Measurements from ENCODE around the gene AUTS2. TPM values are rescaled to one million over a fixed set of nuclear protein-coding genes. Genes with fewer than 3 reads are reported as not detected.

The AUTS2 gene
- polyA plus RNA-seq, 1 donor (not counting 4 experiments of a cell fraction or from before 2014, with no cell fraction given) = 4.7 TPM

GRCh38 chr7:70031245-70031644, 433.0 kb downstream of the AUTS2 start:
- H3K27me3 ChIP-seq (ENCODE audit: control insufficient read depth, extremely low read depth, insufficient read depth, low read length) = no peaks in the 10 kb centered on the region
- no peak for TF ChIP-seq CTCF (optimal IDR thresholded peaks at IDR 0.05 in 1 of 3, IDR thresholded peaks at IDR 0.05 in 1 of 3, conservative IDR thresholded peaks at IDR 0.05 in 1 of 3; ENCODE audit: extremely low read depth in 1 of 3, insufficient read depth in 2 of 3, low read length in 3 of 3)
- no peak for TF ChIP-seq EZH2 (IDR thresholded peaks at IDR 0.05; ENCODE audit: low read length)
- H3K79me2 ChIP-seq (ENCODE audit: control insufficient read depth, insufficient read depth, low read length) = no peaks in the 10 kb centered on the region
- no peaks in the 10 kb centered on the region for H3K9me3 ChIP-seq (ENCODE audit: control insufficient read depth, low read depth, low read length)
- H3K4me1 ChIP-seq (ENCODE audit: control insufficient read depth, extremely low read depth, insufficient read depth, low read length) = no peaks in the 10 kb centered on the region
- H3K9ac ChIP-seq (ENCODE audit: control insufficient read depth, extremely low read depth, insufficient read depth, low read length) = no peak overlapping the region
- H4K20me1 ChIP-seq (ENCODE audit: control insufficient read depth, extremely low read depth, insufficient read depth, low read length) = no peaks in the 10 kb centered on the region
- dilution Hi-C loops (cut with MboI; ENCODE audit: extremely low pct_ligation_motif_present, low sequenced_read_pairs) = no loop called here
- no peak overlapping the region for H3K27ac ChIP-seq (ENCODE audit: control insufficient read depth, insufficient read depth, low read length)
- H3K4me3 ChIP-seq (ENCODE audit: control insufficient read depth in 2 of 3, extremely low read depth in 1 of 3, insufficient read depth in 2 of 3, low read depth in 1 of 3, low read length in 3 of 3) = no peak overlapping the region
- H2AFZ ChIP-seq (ENCODE audit: control insufficient read depth, low read length) = no peak overlapping the region
- H3K4me2 ChIP-seq (ENCODE audit: control insufficient read depth, extremely low read depth, insufficient read depth, low read depth, low read length) = no peak overlapping the region
- H3K36me3 ChIP-seq (ENCODE audit: control insufficient read depth in 2 of 2, extremely low read depth in 1 of 2, insufficient read depth in 2 of 2, low read length in 2 of 2) = no peaks in the 10 kb centered on the region
- no peaks in the 10 kb centered on the region for H3K9me1 ChIP-seq (ENCODE audit: control insufficient read depth, extremely low read depth, insufficient read depth, low read length)
- DNase-seq (ENCODE audit: low read depth, low spot score) (no peak), FAIRE-seq (no peak)

GRCh38 chr7:70032649-70033048, 434.4 kb downstream of the AUTS2 start:
- dilution Hi-C loops (cut with MboI; ENCODE audit: extremely low pct_ligation_motif_present, low sequenced_read_pairs) = no loop called here
- Histone ChIP-seq H3K4me1 (ENCODE audit: control insufficient read depth, extremely low read depth, insufficient read depth, low read length) (no peaks in the 10 kb centered on the region), H3K9me1 (ENCODE audit: control insufficient read depth, extremely low read depth, insufficient read depth, low read length) (no peaks in the 10 kb centered on the region), H3K4me3 (ENCODE audit: control insufficient read depth in 2 of 3, extremely low read depth in 1 of 3, insufficient read depth in 2 of 3, low read depth in 1 of 3, low read length in 3 of 3) (no peak overlapping the region), H2AFZ (ENCODE audit: control insufficient read depth, low read length) (no peak overlapping the region), H3K79me2 (ENCODE audit: control insufficient read depth, insufficient read depth, low read length) (no peaks in the 10 kb centered on the region), H3K9ac (ENCODE audit: control insufficient read depth, extremely low read depth, insufficient read depth, low read length) (no peak overlapping the region), H3K4me2 (ENCODE audit: control insufficient read depth, extremely low read depth, insufficient read depth, low read depth, low read length) (no peak overlapping the region), H3K9me3 (ENCODE audit: control insufficient read depth, low read depth, low read length) (no peaks in the 10 kb centered on the region), H4K20me1 (ENCODE audit: control insufficient read depth, extremely low read depth, insufficient read depth, low read length) (no peaks in the 10 kb centered on the region), H3K27ac (ENCODE audit: control insufficient read depth, insufficient read depth, low read length) (no peak overlapping the region), H3K36me3 (ENCODE audit: control insufficient read depth in 2 of 2, extremely low read depth in 1 of 2, insufficient read depth in 2 of 2, low read length in 2 of 2) (no peaks in the 10 kb centered on the region), H3K27me3 (ENCODE audit: control insufficient read depth, extremely low read depth, insufficient read depth, low read length) (no peaks in the 10 kb centered on the region)
- no peak for TF ChIP-seq CTCF (optimal IDR thresholded peaks at IDR 0.05 in 1 of 3, IDR thresholded peaks at IDR 0.05 in 1 of 3, conservative IDR thresholded peaks at IDR 0.05 in 1 of 3; ENCODE audit: extremely low read depth in 1 of 3, insufficient read depth in 2 of 3, low read length in 3 of 3)
- no peak for TF ChIP-seq EZH2 (IDR thresholded peaks at IDR 0.05; ENCODE audit: low read length)
- no peak for DNase-seq (ENCODE audit: low read depth, low spot score)
- no peak for FAIRE-seq
